ENCODE measurements around the gene ARHGAP22.

- TF ChIP-seq CTCF (conservative IDR thresholded peaks at IDR 0.05 in 1 of 2, IDR thresholded peaks at IDR 0.05 in 1 of 2; ENCODE audit: low read depth in 1 of 2, low read length in 2 of 2) (no peak), EZH2 (IDR thresholded peaks at IDR 0.05; ENCODE audit: low read length, missing control alignments) (no peak)
These were observed 190.1 kb downstream of the ARHGAP22 start for GRCh38 chr10:48414778-48415177.
